COLO829 (cell line): Measurements from ENCODE around the gene PDXK.
"Not testable (repeated sequence)": the region's sequence is repeated elsewhere in the genome, so short reads cannot be mapped to it uniquely, and the experiment has no call there.

ENCODE experiments used
- DNase-seq: peaks from one replicate; pipeline ENCODE4 v3.0.0; 2012; ENCODE audit warnings: low spot score

The PDXK gene

GRCh38 chr21:43697758-43698643 is 20.9 kb upstream of the PDXK start:
- DNase-seq = no peak

GRCh38 chr21:43699492-43699777 is 19.5 kb upstream of the PDXK start:
- DNase-seq = not testable (repeated sequence)

GRCh38 chr21:43699933-43700599 is 18.9 kb upstream of the PDXK start:
- no peak for DNase-seq

- DNase-seq = no peak
Measured at GRCh38 chr21:43701936-43702784, 16.8 kb upstream of the PDXK start.

GRCh38 chr21:43702785-43703034 is 16.2 kb upstream of the PDXK start:
- no peak for DNase-seq

GRCh38 chr21:43703035-43703880 is 15.7 kb upstream of the PDXK start:
- DNase-seq = no peak

- DNase-seq = no peak
Measured at GRCh38 chr21:43707462-43707861, 11.5 kb upstream of the PDXK start.

- DNase-seq = no peak
Measured at GRCh38 chr21:43708745-43709381, 10.1 kb upstream of the PDXK start.

- no peak for DNase-seq
Measured at GRCh38 chr21:43712268-43712942, 6.5 kb upstream of the PDXK start.

- not testable (repeated sequence) for DNase-seq
Measured at GRCh38 chr21:43713123-43713522, 5.8 kb upstream of the PDXK start.

- DNase-seq = no peak
Measured at GRCh38 chr21:43716376-43717165, 2.4 kb upstream of the PDXK start.

GRCh38 chr21:43717166-43717853 is 1.6 kb upstream of the PDXK start:
- no peak for DNase-seq

- no peak for DNase-seq
Measured at GRCh38 chr21:43717967-43718871, 710 bp upstream of the PDXK start.

- DNase-seq = no peak
Measured at GRCh38 chr21:43719748-43720538, 1.0 kb downstream of the PDXK start.

- no peak for DNase-seq
Measured at GRCh38 chr21:43720539-43721166, 1.7 kb downstream of the PDXK start.

GRCh38 chr21:43721206-43721605 is 2.3 kb downstream of the PDXK start:
- no peak for DNase-seq

- no peak for DNase-seq
Measured at GRCh38 chr21:43721939-43722338, 3.0 kb downstream of the PDXK start.
